Colonic mucosa (tissue), 4 donors: ENCODE data around the gene OSBPL2. TPM values are rescaled to one million over a fixed set of nuclear protein-coding genes. Genes with fewer than 3 reads are reported as not detected.

ENCODE experiments used
- DNase-seq: peaks from one replicate; pipeline ENCODE4 v3.0.0-alpha.2; 2020
- H3K27ac ChIP-seq: fragments of 200-600 bp; one replicate; pipeline ENCODE4 v1.8.0; 2021
- H3K27me3 ChIP-seq: fragments of 200-600 bp; one replicate; pipeline ENCODE4 v1.8.0; 2021
- H3K36me3 ChIP-seq: fragments of 200-600 bp; one replicate; pipeline ENCODE4 v1.8.0; 2021
- H3K4me1 ChIP-seq: fragments of 200-600 bp; one replicate; pipeline ENCODE4 v1.8.0; 2021; ENCODE audit warnings: mild to moderate bottlenecking
- H3K4me3 ChIP-seq: fragments of 200-600 bp; one replicate; pipeline ENCODE4 v1.8.0; 2021
- H3K9ac ChIP-seq, 2 donors: one replicate each; pipeline ENCODE4 v1.7.0; 2013; ENCODE audit warnings: control low read depth in 2 of 2, low read depth in 2 of 2, low read length in 2 of 2
- H3K9me3 ChIP-seq: fragments of 200-600 bp; one replicate; pipeline ENCODE4 v1.8.0; 2021
- CTCF ChIP-seq: fragments of 200-600 bp; IDR thresholded peaks from one replicate; pipeline ENCODE4 v1.8.0; 2022; ENCODE audit warnings: antibody characterized with exemption, mild to moderate bottlenecking
- intact Hi-C: fragments of 100-400 bp; cut with DNase I; formaldehyde crosslinking; loops from one replicate; pipeline ENCODE4 v1.14.1; 2022
- total RNA-seq, 2 donors: library from RNA; stranded (reverse); fragmentation: NEBNext Ultra II Directional in 1 of 2; extraction: Animal tissue kit (Norgen Biotek cat#: 25700) in 1 of 2; gene quantifications; one replicate each; pipeline ENCODE4 v1.2.1, GENCODE V29; 2021
- donor health status: healthy.
- donor health status: DM: no; HTN: no; CAD: no.
- donor health status: DM: no; HTN: no; CAD: no.

OSBPL2 gene
- total RNA-seq, 2 donors from 2014 or later = 77.3 to 102 TPM

- no peak for DNase-seq
- Histone ChIP-seq H3K4me3 (no peak overlapping the region), H3K27ac (no peak overlapping the region), H3K9ac (no peak overlapping the region), H3K36me3 (peaks cover 5% of the 10 kb centered on the region), H3K27me3 (no peaks in the 10 kb centered on the region), H3K9me3 (no peaks in the 10 kb centered on the region), H3K4me1 (no peaks in the 10 kb centered on the region)
- intact Hi-C loops = no loop called here
- no peak for TF ChIP-seq CTCF
Measured at GRCh38 chr20:62287129-62287528, 48.8 kb downstream of the OSBPL2 start.

- Histone ChIP-seq H3K27me3 (no peaks in the 10 kb centered on the region), H3K27ac (no peak overlapping the region), H3K36me3 (peaks cover 5% of the 10 kb centered on the region), H3K9ac (no peak overlapping the region), H3K4me1 (no peaks in the 10 kb centered on the region), H3K4me3 (no peak overlapping the region), H3K9me3 (no peaks in the 10 kb centered on the region)
- no peak for TF ChIP-seq CTCF
- intact Hi-C loops = no loop called here
- no peak for DNase-seq
Measured at GRCh38 chr20:62287759-62288534, 49.6 kb downstream of the OSBPL2 start.

- TF ChIP-seq CTCF = no peak
- DNase-seq = no peak
- no peaks in the 10 kb centered on the region for H3K9me3 ChIP-seq
- H3K4me1 ChIP-seq = no peaks in the 10 kb centered on the region
- H3K27ac ChIP-seq = no peak overlapping the region
- H3K27me3 ChIP-seq = no peaks in the 10 kb centered on the region
- H3K36me3 ChIP-seq = peaks cover 5% of the 10 kb centered on the region
- no peak overlapping the region for H3K4me3 ChIP-seq
- intact Hi-C loops = no loop called here
- no peak overlapping the region for H3K9ac ChIP-seq
Measured at GRCh38 chr20:62288535-62289105, 50.3 kb downstream of the OSBPL2 start.

DNA sequence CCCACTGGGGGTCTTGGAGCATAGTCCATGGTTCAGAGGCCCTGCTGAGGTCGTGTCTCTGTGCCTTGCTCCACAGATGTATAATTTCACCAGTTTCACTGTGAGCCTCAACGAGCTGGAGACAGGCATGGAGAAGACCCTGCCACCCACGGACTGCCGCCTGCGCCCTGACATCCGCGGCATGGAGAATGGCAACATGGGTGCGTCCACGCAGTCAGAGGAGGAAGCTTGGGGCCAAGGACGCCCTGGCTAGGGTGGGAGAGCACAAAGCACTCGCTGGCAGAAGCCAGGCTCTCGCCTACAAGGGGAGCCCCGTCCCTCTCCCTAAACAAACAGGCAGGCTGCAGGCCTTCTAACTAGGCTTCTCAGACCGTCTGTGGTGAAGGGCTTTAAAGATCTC is 50.8 kb downstream of the OSBPL2 start:
- TF ChIP-seq CTCF = no peak
- H3K9me3 ChIP-seq = no peaks in the 10 kb centered on the region

DNA sequence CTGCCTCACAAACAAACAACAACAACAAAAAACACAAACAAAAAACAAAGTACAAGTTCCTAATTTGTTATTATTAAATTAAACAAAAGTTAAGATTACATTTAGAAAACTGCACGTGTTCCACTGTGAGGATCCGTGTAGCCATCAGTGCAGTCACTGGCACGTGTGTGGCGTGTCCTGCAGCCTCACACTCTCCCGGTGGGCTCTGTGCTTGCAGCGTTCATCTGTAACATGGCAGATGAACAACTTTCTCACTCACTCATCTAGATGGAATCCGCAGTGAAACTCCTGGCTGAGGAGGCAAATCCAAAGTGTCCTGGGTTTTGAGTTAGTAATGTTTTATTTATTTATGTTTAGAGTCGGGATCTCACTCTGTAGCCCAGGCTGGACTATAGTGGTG is 51.6 kb downstream of the OSBPL2 start:
- no peak overlapping the region for H3K9ac ChIP-seq
- intact Hi-C loops = no loop called here
- H3K4me1 ChIP-seq = no peaks in the 10 kb centered on the region
- no peaks in the 10 kb centered on the region for H3K9me3 ChIP-seq
- no peaks in the 10 kb centered on the region for H3K27me3 ChIP-seq
- H3K36me3 ChIP-seq = peaks cover 5% of the 10 kb centered on the region
- H3K27ac ChIP-seq = no peak overlapping the region
- no peak for DNase-seq
- TF ChIP-seq CTCF = no peak
- no peak overlapping the region for H3K4me3 ChIP-seq

More for the DNA sequence above, 50.8 kb downstream of the OSBPL2 start:
- no peak for DNase-seq
- intact Hi-C loops = no loop called here
- Histone ChIP-seq H3K4me1 (no peaks in the 10 kb centered on the region), H3K27me3 (no peaks in the 10 kb centered on the region), H3K9ac (no peak overlapping the region), H3K4me3 (no peak overlapping the region), H3K36me3 (peaks cover 5% of the 10 kb centered on the region), H3K27ac (no peak overlapping the region)
